Measurements from ENCODE around the gene S100A14.
A peak's percentile ranks its signal among the peaks of the same experiment; 100 is the strongest.

The S100A14 gene

DNA sequence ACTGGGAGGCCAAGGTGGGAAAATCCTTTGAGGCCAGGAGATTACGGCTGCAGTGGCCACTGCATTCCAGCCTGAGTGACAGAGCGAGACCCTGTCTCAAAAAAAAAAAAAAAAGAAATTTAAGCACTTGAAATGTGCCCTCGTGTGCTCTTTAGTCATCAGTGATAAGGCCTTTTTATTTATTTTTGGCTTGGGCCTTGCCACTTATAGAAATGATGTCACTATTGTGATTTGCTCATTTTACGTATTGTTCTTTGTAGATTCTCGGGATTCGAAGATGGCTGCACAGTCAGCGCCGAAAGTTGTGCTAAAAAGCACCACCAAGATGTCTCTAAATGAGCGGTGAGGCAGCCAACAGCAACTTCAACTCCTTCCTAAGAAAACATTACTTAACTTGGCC lies 20.2 kb upstream of the S100A14 start:
- H3K27ac ChIP-seq: no peak overlapping the region; the same call in 1 of the 2 replicates

GRCh38 chr1:153635872-153636271 lies 19.7 kb upstream of the S100A14 start:
- no peak for TF ChIP-seq CTCF (conservative IDR thresholded peaks at IDR 0.05)
- H3K27ac ChIP-seq: peak overlapping the region; percentile 100; the same call in 1 of the 2 replicates

More for the DNA sequence above, 20.2 kb upstream of the S100A14 start:
- no peak for TF ChIP-seq CTCF (conservative IDR thresholded peaks at IDR 0.05)

DNA sequence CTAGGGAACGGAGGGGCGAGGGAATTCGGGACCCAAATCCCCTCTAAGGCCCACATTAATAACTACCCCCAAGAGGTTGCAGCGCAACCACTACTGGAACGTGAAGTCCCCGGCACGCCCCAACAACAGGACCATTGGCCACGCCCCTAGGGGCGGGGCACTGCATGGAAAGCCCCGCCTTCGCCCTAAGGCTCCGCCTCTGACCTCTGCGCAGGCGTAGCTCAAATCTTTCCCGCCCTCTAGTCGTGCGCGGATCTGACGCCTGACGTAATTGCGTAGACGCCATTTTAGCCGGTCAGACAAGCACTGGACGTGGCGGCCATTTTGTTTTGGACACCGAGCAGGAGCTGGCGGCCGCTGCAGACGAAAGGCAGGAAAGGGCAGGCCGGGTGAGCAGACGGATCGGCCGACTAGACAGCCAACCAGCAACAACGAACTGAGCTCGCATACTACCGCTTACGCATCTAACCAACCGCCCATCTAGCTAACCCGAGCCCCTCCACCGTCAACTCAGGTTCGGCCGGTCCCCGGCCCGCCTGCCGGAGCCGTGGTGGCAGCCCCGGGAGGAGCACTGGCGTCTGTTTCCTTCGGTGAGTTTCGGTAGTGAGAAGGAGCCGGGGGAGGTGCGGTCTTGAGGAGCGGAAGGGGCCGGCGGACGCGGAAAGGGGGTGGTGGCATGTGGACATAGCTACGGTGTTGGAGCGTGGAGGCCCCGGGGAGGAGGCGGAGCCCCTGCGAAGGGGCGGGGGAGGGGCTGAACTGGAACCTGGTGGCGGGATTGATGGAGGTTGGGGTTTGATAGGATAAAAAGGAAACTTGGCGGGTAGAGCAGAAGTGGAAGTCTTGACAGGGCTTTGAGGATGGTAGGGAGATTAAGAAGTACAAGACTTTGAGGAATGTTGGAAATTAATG lies 17.9 kb upstream of the S100A14 start, which contains the start of gene CHTOP:
Gene CHTOP (plus strand): TSS at position 313 of the 912 bp plus-strand sequence. CDS start 2,523 bp downstream, outside the sequence.
- H3K27ac ChIP-seq: peak within 1 kb of the TSS; percentile 100
- TF ChIP-seq CTCF (conservative IDR thresholded peaks at IDR 0.05): no peak

- peak overlapping the region; percentile 100 for H3K27ac ChIP-seq
- no peak for TF ChIP-seq CTCF (conservative IDR thresholded peaks at IDR 0.05)
Measured at GRCh38 chr1:153633161-153633753, 17.1 kb upstream of the S100A14 start.

DNA sequence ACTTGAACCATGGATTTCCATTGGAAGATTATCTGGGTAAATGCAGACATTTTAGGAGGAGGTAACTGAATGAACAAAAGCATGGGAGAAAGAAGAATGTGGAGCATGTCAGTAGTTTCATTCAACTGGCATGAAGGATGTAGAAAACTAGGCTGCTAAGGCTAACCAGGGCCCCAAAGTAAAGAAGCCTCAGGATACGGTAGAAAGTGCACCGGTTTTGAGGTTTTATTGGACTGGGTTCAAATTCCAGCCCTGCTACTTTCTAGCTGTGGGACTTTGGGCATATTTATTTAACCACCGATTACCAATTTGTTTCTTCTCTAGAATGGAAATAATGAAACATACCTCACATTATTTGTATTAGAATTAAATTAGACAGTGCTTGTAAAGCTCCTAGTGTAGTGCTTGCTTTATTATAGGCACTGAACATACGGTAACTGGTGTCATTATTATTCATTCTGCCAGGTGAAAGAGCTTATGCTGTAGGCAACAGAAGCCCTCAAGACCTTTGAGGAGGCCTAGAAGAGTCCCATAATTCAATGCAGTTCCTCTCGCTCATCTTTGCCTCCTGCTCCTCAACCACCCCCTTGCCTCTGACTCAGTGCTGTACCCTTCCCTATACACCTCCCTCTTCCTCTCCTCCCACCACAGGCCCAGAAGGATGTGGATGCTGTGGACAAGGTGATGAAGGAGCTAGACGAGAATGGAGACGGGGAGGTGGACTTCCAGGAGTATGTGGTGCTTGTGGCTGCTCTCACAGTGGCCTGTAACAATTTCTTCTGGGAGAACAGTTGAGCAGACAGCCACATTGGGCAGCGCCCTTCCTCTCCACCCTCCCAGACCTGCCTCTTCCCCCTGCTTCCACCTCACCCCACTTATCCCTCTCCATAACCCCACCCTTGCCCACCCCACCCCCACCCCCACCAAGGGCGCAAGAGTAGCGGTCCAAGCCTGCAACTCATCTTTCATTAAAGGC lies 15.2 kb upstream of the S100A14 start:
- no peak for TF ChIP-seq CTCF (conservative IDR thresholded peaks at IDR 0.05)
- no peak overlapping the region for H3K27ac ChIP-seq

GRCh38 chr1:153630384-153630783 lies 14.3 kb upstream of the S100A14 start:
- H3K27ac ChIP-seq: no peak overlapping the region
- TF ChIP-seq CTCF (conservative IDR thresholded peaks at IDR 0.05): no peak
